AG04450 (cell line): ENCODE results near the gene MMP24. TPM values are rescaled to one million over a fixed set of nuclear protein-coding genes. Genes with fewer than 3 reads are reported as not detected.

Experiments used
- CTCF ChIA-PET: fragments of 300-600, 350-600 bp; formaldehyde crosslinking; extraction: SDS; loops from one replicate; lab custom pipeline; 2022; ENCODE audit warnings: antibody characterized with exemption, inconsistent platforms; lab: Charles Lee
- POLR2A ChIA-PET: fragments of 350-600 bp; formaldehyde crosslinking; extraction: SDS; loops from one replicate; lab custom pipeline; 2021; ENCODE audit warnings: antibody characterized with exemption, inconsistent platforms; lab: Yijun Ruan, JAX
- DNase-seq: peaks from one replicate; pipeline ENCODE4 v3.0.0-alpha.2; 2011; ENCODE audit warnings: low read depth, low spot score
- H3K27ac ChIP-seq: one replicate; pipeline ENCODE4 v1.5.1; 2012; ENCODE audit warnings: low read depth, low read length, control low read depth
- H3K27me3 ChIP-seq: one replicate; pipeline ENCODE4 v1.6.0; 2012; ENCODE audit warnings: low read length; ENCODE audit not compliant: control insufficient read depth, insufficient read depth
- H3K4me3 ChIP-seq: 2 replicates; pipeline ENCODE4 v1.5.1; 2011; ENCODE audit warnings: mild to moderate bottlenecking, low read depth, low read length, control low read depth
- H3K9me3 ChIP-seq: 2 replicates; pipeline ENCODE4 v1.5.1; 2012; ENCODE audit warnings: low read length; ENCODE audit not compliant: control insufficient read depth, insufficient read depth
- CTCF ChIP-seq: IDR thresholded peaks from 2 replicates; pipeline ENCODE4 v1.5.1; 2011; ENCODE audit warnings: low read depth, low read length, control low read depth, inconsistent platforms
- polyA plus RNA-seq: library from polyadenylated mRNA; depleted of rRNA; stranded (reverse); fragments of >200 nt; gene quantifications from 2 replicates; pipeline ENCODE4 v1.2.3, GENCODE V29; 2011

MMP24 gene
- polyA plus RNA-seq, 1 experiment: 0.40 TPM

- H3K27me3 ChIP-seq: no peaks in the 10 kb centered on the region
- ChIA-PET POLR2A (no interaction called here), CTCF (interaction anchor here (0.8 to 1.3 kb wide), 4 partner anchors 15 to 159 kb away, joined by 3 to 5 read pairs (median 4); no protein-coding TSS in a partner anchor)
- H3K9me3 ChIP-seq: peaks cover 5% of the 10 kb centered on the region; the same call in 1 of the 2 replicates
- H3K27ac ChIP-seq: no peak overlapping the region
- DNase-seq: no peak
- no peak for TF ChIP-seq CTCF
- H3K4me3 ChIP-seq: no peak overlapping the region
Observed at GRCh38 chr20:35288325-35289060, 62.0 kb downstream of the MMP24 start.

GRCh38 chr20:35290186-35290886, 63.8 kb downstream of the MMP24 start:
- no peak overlapping the region for H3K4me3 ChIP-seq
- DNase-seq: no peak
- no peak for TF ChIP-seq CTCF
- ChIA-PET POLR2A (interaction anchor here (0.6 to 1.1 kb wide), 3 partner anchors 12 to 28 kb away, joined by 3 to 13 read pairs (median 6); partner anchors contain the start of gene MMP24OS), CTCF (interaction anchor here (0.6 to 1.2 kb wide), 2 partner anchors 149 to 154 kb away, joined by 4 to 5 read pairs; no protein-coding TSS in a partner anchor)
- H3K27me3 ChIP-seq: no peaks in the 10 kb centered on the region
- H3K27ac ChIP-seq: no peak overlapping the region
- H3K9me3 ChIP-seq: no peaks in the 10 kb centered on the region

GRCh38 chr20:35290887-35291417, 64.5 kb downstream of the MMP24 start:
- DNase-seq: no peak
- Histone ChIP-seq H3K27ac (no peak overlapping the region), H3K4me3 (no peak overlapping the region), H3K9me3 (no peaks in the 10 kb centered on the region), H3K27me3 (no peaks in the 10 kb centered on the region)
- CTCF ChIA-PET: no interaction called here
- no peak for TF ChIP-seq CTCF
- POLR2A ChIA-PET: interaction anchor here (0.6 kb wide), 2 partner anchors 29 to 159 kb away, joined by 5 to 13 read pairs; no protein-coding TSS in a partner anchor

GRCh38 chr20:35291654-35292503, 65.4 kb downstream of the MMP24 start, which contains the start of gene FAM83C:
FAM83C (minus strand) TSS chr20:35292425; CDS start chr20:35292304, 121 bp downstream.
- POLR2A ChIA-PET: no interaction called here
- TF ChIP-seq CTCF: no peak
- no peak for DNase-seq
- Histone ChIP-seq H3K27ac (no peak within 1 kb of the TSS), H3K27me3 (no peaks in the 10 kb centered on the region), H3K9me3 (no peaks in the 10 kb centered on the region), H3K4me3 (no peak within 1 kb of the TSS)
- CTCF ChIA-PET: no interaction called here
